H9 (cell line): ENCODE measurements around the gene SHB. TPM values are rescaled to one million over a fixed set of nuclear protein-coding genes. Genes with fewer than 3 reads are reported as not detected.

ENCODE experiments used
- DNase-seq: peaks from one replicate; pipeline ENCODE4 v3.0.0-alpha.2; 2017
- H2AFZ ChIP-seq: one replicate; pipeline ENCODE4 v1.6.1; 2013; ENCODE audit warnings: mild to moderate bottlenecking, low read length, control low read depth, moderate library complexity
- H2AK5ac ChIP-seq: 2 replicates; pipeline ENCODE4 v1.6.1; 2013; ENCODE audit warnings: low read length, control low read depth, mixed read lengths; ENCODE audit not compliant: insufficient read length
- H2BK120ac ChIP-seq: one replicate; pipeline ENCODE4 v1.6.1; 2013; ENCODE audit warnings: low read depth, mild to moderate bottlenecking, low read length, control low read depth, inconsistent platforms; ENCODE audit not compliant: poor library complexity, severe bottlenecking
- H2BK12ac ChIP-seq: 2 replicates; pipeline ENCODE4 v1.6.1; 2013; ENCODE audit warnings: low read length, control low read depth, mixed read lengths, low read depth; ENCODE audit not compliant: insufficient read length
- H2BK15ac ChIP-seq: 2 replicates; pipeline ENCODE4 v1.6.1; 2013; ENCODE audit warnings: low read depth, low read length, control low read depth
- H2BK20ac ChIP-seq: one replicate; pipeline ENCODE4 v1.6.1; 2013; ENCODE audit warnings: low read depth, mild to moderate bottlenecking, low read length, control low read depth, inconsistent platforms; ENCODE audit not compliant: poor library complexity, severe bottlenecking
- H2BK5ac ChIP-seq: 2 replicates; pipeline ENCODE4 v1.6.1; 2013; ENCODE audit warnings: low read length, control low read depth, mixed read lengths; ENCODE audit not compliant: insufficient read length
- H3K14ac ChIP-seq: 2 replicates; pipeline ENCODE4 v1.6.1; 2013; ENCODE audit warnings: low read length, control low read depth; ENCODE audit not compliant: insufficient read depth
- H3K18ac ChIP-seq: 2 replicates; pipeline ENCODE4 v1.6.1; 2013; ENCODE audit warnings: low read depth, mild to moderate bottlenecking, mixed read lengths, low read length, control low read depth; ENCODE audit not compliant: insufficient read length
- H3K23ac ChIP-seq: 2 replicates; pipeline ENCODE4 v1.6.1; 2013; ENCODE audit warnings: low read length, control low read depth, mixed read lengths, low read depth; ENCODE audit not compliant: insufficient read length
- H3K23me2 ChIP-seq: 2 replicates; pipeline ENCODE4 v1.6.1; 2013; ENCODE audit warnings: low read depth, mild to moderate bottlenecking, mixed read lengths, low read length, control low read depth; ENCODE audit not compliant: insufficient read length, poor library complexity, severe bottlenecking
- H3K27ac ChIP-seq: 2 replicates; pipeline ENCODE4 v1.5.1; 2013; ENCODE audit warnings: low read length, control low read depth, mixed read lengths, low read depth; ENCODE audit not compliant: insufficient read length
- H3K27me3 ChIP-seq: 2 replicates; pipeline ENCODE4 v1.6.1; 2013; ENCODE audit warnings: low read length, control low read depth, inconsistent platforms; ENCODE audit not compliant: insufficient read depth
- H3K4ac ChIP-seq: 2 replicates; pipeline ENCODE4 v1.6.1; 2013; ENCODE audit warnings: low read depth, mild to moderate bottlenecking, control low read depth, inconsistent platforms, low read length, moderate library complexity
- H3K4me1 ChIP-seq: 2 replicates; pipeline ENCODE4 v1.6.1; 2013; ENCODE audit warnings: low read length, control low read depth, inconsistent platforms; ENCODE audit not compliant: insufficient read depth
- H3K4me2 ChIP-seq: 2 replicates; pipeline ENCODE4 v1.6.1; 2013; ENCODE audit warnings: low read length, control low read depth, mixed read lengths; ENCODE audit not compliant: insufficient read length, insufficient read depth
- H3K56ac ChIP-seq: 2 replicates; pipeline ENCODE4 v1.6.1; 2013; ENCODE audit warnings: low read depth, mild to moderate bottlenecking, mixed read lengths, low read length, control low read depth; ENCODE audit not compliant: insufficient read length
- H3K79me1 ChIP-seq: 2 replicates; pipeline ENCODE4 v1.6.1; 2013; ENCODE audit warnings: low read depth, mild to moderate bottlenecking, moderate library complexity, low read length, control low read depth, inconsistent platforms; ENCODE audit not compliant: insufficient read depth, poor library complexity, severe bottlenecking
- H3K79me2 ChIP-seq: 2 replicates; pipeline ENCODE4 v1.6.1; 2013; ENCODE audit warnings: low read length, control low read depth, inconsistent platforms; ENCODE audit not compliant: insufficient read depth
- H3K9ac ChIP-seq: 2 replicates; pipeline ENCODE4 v1.6.1; 2013; ENCODE audit warnings: low read length, control low read depth, mixed read lengths; ENCODE audit not compliant: insufficient read length; ENCODE audit errors: extremely low read depth
- H3K9me3 ChIP-seq: one replicate; pipeline ENCODE4 v1.6.1; 2013; ENCODE audit warnings: low read depth, low read length, inconsistent platforms; ENCODE audit not compliant: control insufficient read depth
- H3T11ph ChIP-seq: one replicate; pipeline ENCODE4 v1.6.1; 2013; ENCODE audit warnings: mild to moderate bottlenecking, low read length, control low read depth, inconsistent platforms
- H4K20me1 ChIP-seq: one replicate; pipeline ENCODE4 v1.6.1; 2013; ENCODE audit not compliant: control insufficient read depth, insufficient read length, insufficient read depth
- H4K5ac ChIP-seq: 2 replicates; pipeline ENCODE4 v1.6.1; 2013; ENCODE audit warnings: low read depth, mild to moderate bottlenecking, mixed read lengths, low read length, control low read depth; ENCODE audit not compliant: insufficient read length
- H4K8ac ChIP-seq: replicated peaks from 2 replicates; pipeline ENCODE4 v1.6.1; 2013; ENCODE audit warnings: low read length, control low read depth, mixed read lengths, low read depth; ENCODE audit not compliant: insufficient read length
- H4K91ac ChIP-seq: 2 replicates; pipeline ENCODE4 v1.6.1; 2013; ENCODE audit warnings: low read depth, mild to moderate bottlenecking, moderate library complexity, mixed read lengths, low read length, control low read depth; ENCODE audit not compliant: insufficient read length
- H3K27ac Mint-ChIP-seq, 3 experiments: 2 replicates in 2 of 3; 3 replicates in 1 of 3; pipeline ENCODE4 v1.8.0; 2020 to 2021; ENCODE audit warnings: mixed read lengths in 3 of 3, mild to moderate bottlenecking in 1 of 3, moderate library complexity in 1 of 3
- H3K27me3 Mint-ChIP-seq: 2 replicates; pipeline ENCODE4 v1.8.0; 2021; ENCODE audit warnings: low read depth, mild to moderate bottlenecking, moderate library complexity, mixed read lengths
- H3K36me3 Mint-ChIP-seq, 3 experiments: 2 replicates in 2 of 3; 3 replicates in 1 of 3; pipeline ENCODE4 v1.8.0; 2020 to 2021; ENCODE audit warnings: low read depth in 3 of 3, mixed read lengths in 3 of 3; ENCODE audit not compliant: insufficient read depth in 1 of 3
- H3K4me1 Mint-ChIP-seq, 2 experiments: 2 replicates each; pipeline ENCODE4 v1.8.0; 2020; ENCODE audit warnings: mixed read lengths in 2 of 2
- H3K4me3 Mint-ChIP-seq, 2 experiments: 2 replicates in 1 of 2; 3 replicates in 1 of 2; pipeline ENCODE4 v1.8.0; 2020 to 2021; ENCODE audit warnings: mild to moderate bottlenecking in 2 of 2, mixed read lengths in 2 of 2, moderate library complexity in 1 of 2
- H3K9me3 Mint-ChIP-seq, 2 experiments: 2 replicates in 1 of 2; 3 replicates in 1 of 2; pipeline ENCODE4 v1.8.0; 2020; ENCODE audit warnings: mild to moderate bottlenecking in 2 of 2, mixed read lengths in 2 of 2, moderate library complexity in 1 of 2
- WGBS: extraction: QIAGEN DNeasy Blood & Tissue Kit; methylation state at CpG from one replicate; pipeline ENCODE4 v1.1.7; 2013; ENCODE audit warnings: missing lambda C conversion rate, low lambda C conversion rate, mixed read lengths; ENCODE audit not compliant: insufficient read length; ENCODE audit errors: extremely low coverage; 5-methylcytosine and 5-hydroxymethylcytosine counted together
- total RNA-seq: library from RNA; stranded (reverse); gene quantifications from 2 replicates; pipeline ENCODE4 v1.2.1, GENCODE V29; 2021
- TF ChIP-seq, protein P1 (sequence below): fragments of 200-600 bp; sonication (generic); conservative IDR thresholded peaks from 3 replicates; pipeline ENCODE4 v1.8.0; 2021; ENCODE audit warnings: antibody characterized with exemption, mild to moderate bottlenecking

The SHB gene
- total RNA-seq, 1 experiment from 2014 or later, result 14.6 TPM

DNA sequence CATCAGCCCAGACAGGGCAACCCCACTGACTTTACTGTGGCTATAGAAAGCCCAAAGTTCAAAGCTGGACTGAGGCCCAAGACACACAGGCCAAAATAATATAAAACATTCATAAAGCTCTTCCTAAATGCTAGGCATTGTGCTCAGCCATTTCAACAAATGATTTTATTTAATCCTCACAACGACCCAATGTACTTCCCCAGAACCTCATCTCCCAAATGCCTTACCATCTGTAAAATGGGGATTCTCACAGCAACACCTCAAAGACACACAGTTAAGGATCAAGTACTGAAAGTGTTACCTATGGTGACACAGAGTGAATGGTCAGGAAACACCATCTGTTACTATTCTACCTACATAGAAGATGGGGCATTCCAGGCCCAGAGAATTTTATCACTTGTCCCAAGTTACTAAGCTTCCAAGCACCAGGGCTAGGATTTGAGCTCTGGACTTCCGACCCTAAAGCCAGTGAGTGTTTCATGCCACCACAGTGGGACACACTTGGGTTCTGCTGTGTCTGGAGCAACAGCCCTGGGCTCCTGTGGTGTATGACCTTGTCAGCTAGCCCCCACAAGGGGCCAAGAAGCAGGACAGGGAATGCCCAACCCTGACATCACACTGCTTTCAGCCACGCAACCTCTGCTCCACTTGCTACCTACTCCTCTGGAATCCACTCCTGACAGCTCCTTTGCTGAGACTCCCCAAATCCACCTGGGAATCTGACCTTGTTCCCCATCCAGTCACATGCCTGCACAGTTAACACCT, 15.1 kb downstream of the SHB start:
- no peak overlapping the region for H2BK5ac ChIP-seq

More for the DNA sequence above, 15.1 kb downstream of the SHB start:
- Mint-ChIP-seq H3K27me3 (no peaks in the 10 kb centered on the region), H3K4me3 (no peak overlapping the region), H3K36me3 (peaks cover 0 to 3% (median 0%) of the 10 kb centered on the region in 3 experiments; a peak in 3 of 7 replicates), H3K27ac (peak overlapping the region in 2 of 3 experiments; percentile 34 to 55; a peak in 1 of 7 replicates), H3K4me1 (peaks cover 50 to 52% of the 10 kb centered on the region in 2 experiments), H3K9me3 (no peaks in the 10 kb centered on the region)
- H4K5ac ChIP-seq, result no peak overlapping the region
- no peaks in the 10 kb centered on the region; the same call in 1 of the 2 replicates for H3K79me2 ChIP-seq
- H3K23me2 ChIP-seq, result no peaks in the 10 kb centered on the region
- no peak for DNase-seq
- H2AK5ac ChIP-seq, result no peak overlapping the region
- H3K4me1 ChIP-seq, result peaks cover 15% of the 10 kb centered on the region; the same call in 1 of the 2 replicates
- TF ChIP-seq, protein P1, sequence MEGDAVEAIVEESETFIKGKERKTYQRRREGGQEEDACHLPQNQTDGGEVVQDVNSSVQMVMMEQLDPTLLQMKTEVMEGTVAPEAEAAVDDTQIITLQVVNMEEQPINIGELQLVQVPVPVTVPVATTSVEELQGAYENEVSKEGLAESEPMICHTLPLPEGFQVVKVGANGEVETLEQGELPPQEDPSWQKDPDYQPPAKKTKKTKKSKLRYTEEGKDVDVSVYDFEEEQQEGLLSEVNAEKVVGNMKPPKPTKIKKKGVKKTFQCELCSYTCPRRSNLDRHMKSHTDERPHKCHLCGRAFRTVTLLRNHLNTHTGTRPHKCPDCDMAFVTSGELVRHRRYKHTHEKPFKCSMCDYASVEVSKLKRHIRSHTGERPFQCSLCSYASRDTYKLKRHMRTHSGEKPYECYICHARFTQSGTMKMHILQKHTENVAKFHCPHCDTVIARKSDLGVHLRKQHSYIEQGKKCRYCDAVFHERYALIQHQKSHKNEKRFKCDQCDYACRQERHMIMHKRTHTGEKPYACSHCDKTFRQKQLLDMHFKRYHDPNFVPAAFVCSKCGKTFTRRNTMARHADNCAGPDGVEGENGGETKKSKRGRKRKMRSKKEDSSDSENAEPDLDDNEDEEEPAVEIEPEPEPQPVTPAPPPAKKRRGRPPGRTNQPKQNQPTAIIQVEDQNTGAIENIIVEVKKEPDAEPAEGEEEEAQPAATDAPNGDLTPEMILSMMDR, result no peak
- no peaks in the 10 kb centered on the region for H3K27me3 ChIP-seq
- H3K4me2 ChIP-seq, result no peak overlapping the region
- H3K9me3 ChIP-seq, result no peaks in the 10 kb centered on the region
- H4K20me1 ChIP-seq, result no peaks in the 10 kb centered on the region
- H4K8ac ChIP-seq, result no peak overlapping the region
- no peak overlapping the region for H2BK12ac ChIP-seq
- no peak overlapping the region for H2AFZ ChIP-seq
- H3K79me1 ChIP-seq, result no peaks in the 10 kb centered on the region
- no peak overlapping the region for H3K27ac ChIP-seq
- no peak overlapping the region for H3K4ac ChIP-seq
- no peak overlapping the region for H3K9ac ChIP-seq
- no peak overlapping the region for H2BK20ac ChIP-seq
- no peak overlapping the region for H3K23ac ChIP-seq
- WGBS, result no CpG with 5 or more reads among the region's 3 CpGs
- no peak overlapping the region for H2BK120ac ChIP-seq
- no peak overlapping the region for H4K91ac ChIP-seq
- no peak overlapping the region for H2BK15ac ChIP-seq
- no peak overlapping the region for H3K18ac ChIP-seq
- no peak overlapping the region for H3K14ac ChIP-seq
- no peak overlapping the region for H3K56ac ChIP-seq
- H3T11ph ChIP-seq, result no peak overlapping the region
